ENCODE data around the gene SCYGR4.
"Not testable (repeated sequence)": the region's sequence is repeated elsewhere in the genome, so short reads cannot be mapped to it uniquely, and the experiment has no call there.

Gene SCYGR4

DNA sequence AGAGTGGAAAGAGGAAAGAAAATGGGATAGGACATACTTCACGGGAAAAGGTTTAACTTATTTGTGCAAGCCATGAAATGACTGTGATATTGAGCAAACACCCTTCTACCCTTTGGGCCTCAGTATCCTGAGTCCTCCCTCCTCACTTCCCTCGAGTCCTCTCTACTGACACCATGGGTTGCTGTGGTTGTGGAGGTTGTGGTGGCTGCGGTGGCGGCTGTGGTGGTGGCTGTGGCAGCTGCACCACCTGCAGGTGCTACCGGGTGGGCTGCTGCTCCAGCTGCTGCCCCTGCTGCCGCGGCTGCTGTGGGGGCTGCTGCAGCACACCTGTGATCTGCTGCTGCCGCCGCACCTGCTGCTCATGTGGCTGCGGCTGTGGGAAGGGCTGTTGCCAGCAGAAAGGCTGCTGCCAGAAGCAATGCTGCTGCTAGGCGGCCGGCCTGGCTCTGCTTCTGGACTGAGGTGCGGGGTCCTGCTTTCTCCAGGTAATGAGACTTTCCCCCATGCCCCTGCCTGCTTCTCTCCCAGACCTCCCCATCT lies 49.4 kb downstream of the SCYGR4 start, which contains the start of gene SCYGR5:
Gene SCYGR5 (plus strand): TSS at position 174 of the 540 bp plus-strand sequence. CDS start 0 bp downstream, at position 174.
- not testable (repeated sequence) for DNase-seq (ENCODE audit: low read depth)

Data from iris pigment epithelial cell (primary cell).